ENCODE measurements around the gene NSMF.

DNA sequence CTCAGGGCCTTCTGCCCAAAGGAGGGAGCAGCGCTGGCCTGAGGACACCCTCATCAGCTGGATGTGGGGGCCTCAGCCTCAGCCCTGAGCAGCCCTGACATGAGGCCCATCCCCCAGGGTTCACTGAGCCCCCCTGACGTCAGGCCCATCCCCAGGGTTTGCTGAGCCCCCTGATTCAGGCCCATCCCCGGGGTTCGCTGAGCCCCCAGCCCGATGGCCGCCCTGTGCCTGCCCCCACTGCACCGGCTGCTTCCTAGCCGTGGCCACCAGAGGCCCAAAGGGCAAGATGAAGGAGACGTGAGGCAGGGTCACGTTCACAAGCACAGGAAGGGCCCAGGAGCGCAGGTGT, 19.5 kb upstream of the NSMF start:
- TF ChIP-seq EZH2 (IDR thresholded peaks at IDR 0.05): no peak
- TF ChIP-seq FOXP2 (optimal IDR thresholded peaks at IDR 0.05; ENCODE audit: control extremely low read depth, extremely low read length, insufficient read depth): no peak

All from SK-N-MC (cell line).